GM12872 (cell line): ENCODE results near the gene CEP162.

Experiments
- TF ChIP-seq, protein P1 (sequence below): IDR thresholded peaks from 3 replicates; pipeline ENCODE4 v1.5.1; 2011; ENCODE audit warnings: low read depth, mild to moderate bottlenecking, low read length, moderate library complexity; ENCODE audit not compliant: insufficient read depth

Gene CEP162

DNA sequence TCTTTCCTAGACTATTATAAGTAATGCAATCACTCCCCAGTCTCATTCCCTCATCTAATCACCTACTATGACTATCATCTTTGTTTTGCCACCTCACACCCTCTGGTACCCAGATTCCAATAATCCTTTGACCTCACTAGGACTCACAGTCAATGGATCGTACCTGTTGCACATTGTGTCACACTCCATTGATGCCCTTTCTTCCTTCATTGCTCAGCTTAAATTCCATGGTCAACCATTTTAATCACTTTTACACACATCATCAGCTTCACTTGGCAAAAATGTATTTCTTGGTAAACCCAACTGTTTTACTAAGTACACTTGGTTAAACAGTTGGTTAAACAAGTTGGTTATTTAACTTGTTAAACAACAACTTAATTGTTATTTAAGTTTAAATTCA lies 44.0 kb downstream of the CEP162 start:
- TF ChIP-seq, protein P1, sequence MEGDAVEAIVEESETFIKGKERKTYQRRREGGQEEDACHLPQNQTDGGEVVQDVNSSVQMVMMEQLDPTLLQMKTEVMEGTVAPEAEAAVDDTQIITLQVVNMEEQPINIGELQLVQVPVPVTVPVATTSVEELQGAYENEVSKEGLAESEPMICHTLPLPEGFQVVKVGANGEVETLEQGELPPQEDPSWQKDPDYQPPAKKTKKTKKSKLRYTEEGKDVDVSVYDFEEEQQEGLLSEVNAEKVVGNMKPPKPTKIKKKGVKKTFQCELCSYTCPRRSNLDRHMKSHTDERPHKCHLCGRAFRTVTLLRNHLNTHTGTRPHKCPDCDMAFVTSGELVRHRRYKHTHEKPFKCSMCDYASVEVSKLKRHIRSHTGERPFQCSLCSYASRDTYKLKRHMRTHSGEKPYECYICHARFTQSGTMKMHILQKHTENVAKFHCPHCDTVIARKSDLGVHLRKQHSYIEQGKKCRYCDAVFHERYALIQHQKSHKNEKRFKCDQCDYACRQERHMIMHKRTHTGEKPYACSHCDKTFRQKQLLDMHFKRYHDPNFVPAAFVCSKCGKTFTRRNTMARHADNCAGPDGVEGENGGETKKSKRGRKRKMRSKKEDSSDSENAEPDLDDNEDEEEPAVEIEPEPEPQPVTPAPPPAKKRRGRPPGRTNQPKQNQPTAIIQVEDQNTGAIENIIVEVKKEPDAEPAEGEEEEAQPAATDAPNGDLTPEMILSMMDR: no peak

DNA sequence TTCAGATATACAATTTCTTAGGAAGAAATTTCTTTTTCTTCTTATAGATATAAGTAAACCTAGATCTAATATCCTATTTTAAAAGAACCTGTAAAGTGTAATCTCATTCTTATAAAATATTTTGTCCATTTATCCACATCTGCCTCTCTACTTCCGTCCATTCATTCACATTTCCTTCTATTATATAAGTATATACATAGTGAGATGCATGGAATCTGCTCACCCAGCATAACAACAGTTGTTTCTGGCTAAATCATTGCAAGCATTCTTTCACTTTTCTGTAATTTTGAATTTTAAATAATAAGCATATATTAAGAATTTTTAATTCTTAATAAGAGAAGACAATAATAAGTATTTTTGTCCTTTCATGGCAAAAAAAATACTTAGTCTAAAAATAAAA lies 45.4 kb downstream of the CEP162 start:
- TF ChIP-seq, protein P1: no peak

DNA sequence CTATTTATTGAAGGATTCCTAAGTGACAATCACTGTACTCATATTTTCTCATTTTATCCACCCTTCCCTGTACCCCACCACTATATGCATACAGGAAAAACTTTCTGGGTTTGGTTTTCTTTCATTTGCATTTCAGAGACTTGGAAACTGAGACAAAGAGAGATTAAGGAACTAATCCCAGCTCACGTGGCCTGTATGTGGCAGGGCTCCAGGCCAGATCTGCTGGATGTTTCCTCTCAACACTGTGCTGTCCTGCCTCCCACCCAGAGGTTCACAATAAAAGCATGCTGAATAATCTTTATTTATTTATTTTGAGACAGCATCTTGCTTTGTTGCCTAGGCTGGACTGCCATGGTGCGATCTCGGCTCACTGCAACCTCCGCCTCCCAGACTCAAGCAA lies 50.2 kb downstream of the CEP162 start:
- TF ChIP-seq, protein P1: no peak

DNA sequence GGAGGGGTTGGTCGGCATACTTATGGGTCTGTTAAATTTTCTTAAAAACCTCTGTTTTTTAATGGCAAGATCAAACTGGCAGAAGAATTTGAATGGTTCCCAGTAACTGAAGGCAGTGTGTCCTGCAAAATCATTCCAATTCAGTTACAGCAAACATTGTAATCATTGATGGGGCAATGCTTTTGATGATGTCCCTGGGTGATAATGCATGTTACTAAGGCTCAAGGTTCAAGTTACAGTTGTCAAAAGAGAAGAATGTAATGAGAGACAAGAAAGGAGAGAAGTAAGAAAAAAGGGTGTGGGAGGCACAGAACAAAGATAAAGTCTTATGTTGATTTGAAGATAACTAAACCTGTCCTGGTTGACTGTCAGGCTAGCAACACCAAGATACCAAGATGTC lies 54.9 kb downstream of the CEP162 start:
- TF ChIP-seq, protein P1: no peak

DNA sequence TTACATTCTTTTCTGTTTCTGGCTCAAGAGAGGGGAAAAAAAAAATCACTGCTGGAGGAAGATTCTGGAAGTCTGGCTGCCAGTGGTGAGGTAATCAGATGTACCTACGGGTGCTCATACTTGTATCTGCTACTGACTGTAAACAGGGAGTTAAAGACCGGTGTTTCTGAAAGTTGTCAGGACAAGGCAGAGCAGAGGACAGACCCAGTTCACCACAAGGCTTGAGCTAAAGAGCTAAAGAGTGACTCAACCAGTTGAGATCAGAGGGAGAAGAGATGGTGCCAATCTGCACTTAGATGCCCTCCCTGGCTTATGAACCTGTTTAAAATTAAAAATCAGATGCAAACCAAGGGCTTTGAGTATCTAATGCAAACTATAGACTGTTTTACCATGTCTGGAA lies 55.4 kb downstream of the CEP162 start:
- TF ChIP-seq, protein P1: no peak

DNA sequence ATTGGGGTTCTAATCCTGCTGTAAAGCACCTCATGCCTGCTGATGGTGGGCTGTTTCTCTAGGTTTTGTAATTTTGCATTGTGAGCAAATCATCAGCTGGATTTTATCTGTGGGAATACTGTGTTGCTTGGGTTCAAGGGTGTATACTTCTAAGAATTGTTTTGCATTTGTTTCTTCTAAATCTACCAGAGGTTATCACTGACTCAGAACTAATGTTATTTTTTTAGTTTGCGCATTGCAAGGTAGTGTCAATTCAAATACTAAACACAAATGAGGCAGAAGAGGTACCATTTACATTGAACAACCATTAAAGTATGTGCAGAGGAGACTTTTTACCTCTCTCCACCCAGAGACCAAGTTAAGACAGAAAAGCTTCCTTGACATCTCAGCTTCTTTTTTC lies 60.0 kb downstream of the CEP162 start:
- TF ChIP-seq, protein P1: no peak

DNA sequence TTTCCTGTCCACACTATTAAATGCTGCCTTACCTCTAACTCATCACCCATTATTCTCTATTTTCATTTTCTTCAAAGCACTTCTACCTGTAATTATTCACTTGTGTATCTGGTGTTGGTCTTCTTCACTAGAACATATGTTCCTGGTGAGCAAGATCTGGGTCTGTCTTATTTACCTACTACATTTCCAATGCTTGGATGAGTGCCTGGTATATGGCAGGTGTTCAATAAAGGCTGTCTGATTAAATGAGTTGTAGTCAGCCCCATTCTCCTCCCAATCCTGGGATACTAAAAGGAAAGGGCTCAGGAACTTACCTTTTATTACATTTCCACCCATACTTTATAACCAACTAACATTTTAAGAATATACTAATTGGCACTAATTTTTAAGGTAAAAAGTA lies 61.0 kb downstream of the CEP162 start:
- TF ChIP-seq, protein P1: no peak

DNA sequence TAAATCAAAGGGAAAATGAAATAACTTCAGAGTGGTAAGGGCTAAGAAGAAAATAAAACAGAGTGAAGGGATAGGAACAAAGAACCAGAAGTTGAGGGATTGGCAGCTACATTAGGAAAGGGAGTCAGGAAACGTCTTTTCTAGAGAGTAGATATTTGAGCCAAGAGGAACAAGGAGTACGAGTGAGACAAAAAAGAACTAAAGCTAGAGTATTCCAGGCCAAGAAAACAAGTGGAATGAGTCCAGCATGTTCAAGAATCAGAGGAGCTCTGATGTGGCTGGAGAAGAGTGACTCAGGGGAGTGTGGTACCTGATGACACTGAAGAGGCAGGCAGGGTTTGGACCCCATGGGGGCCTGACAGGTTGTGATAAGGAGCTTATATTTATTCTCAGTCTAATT lies 66.3 kb downstream of the CEP162 start:
- TF ChIP-seq, protein P1: no peak
